Transverse colon (tissue), 4 donors: ENCODE data around the gene INTS4. TPM values are rescaled to one million over a fixed set of nuclear protein-coding genes. Genes with fewer than 3 reads are reported as not detected.
"Not testable (repeated sequence)": the region's sequence is repeated elsewhere in the genome, so short reads cannot be mapped to it uniquely, and the experiment has no call there.

Experiments
- DNase-seq: peaks from one replicate; pipeline ENCODE4 v3.0.0-alpha.2; 2019
- H3K27ac ChIP-seq, 4 donors: fragments of 200-600 bp; sonication (generic); 2 replicates each; pipeline ENCODE4 v1.5.1; 2016 to 2018; ENCODE audit warnings: inconsistent platforms in 4 of 4
- H3K27me3 ChIP-seq: fragments of 200-600 bp; sonication (generic); 2 replicates; pipeline ENCODE4 v1.5.1; 2017; ENCODE audit warnings: inconsistent platforms
- H3K36me3 ChIP-seq, 4 donors: fragments of 200-600 bp; sonication (generic); 2 replicates each; pipeline ENCODE4 v1.5.1; 2017 to 2019; ENCODE audit warnings: inconsistent platforms in 4 of 4
- H3K4me1 ChIP-seq, 4 donors: fragments of 200-600 bp; sonication (generic); 2 replicates each; pipeline ENCODE4 v1.5.1; 2017 to 2020; ENCODE audit warnings: inconsistent platforms in 4 of 4
- H3K4me3 ChIP-seq, 4 donors: fragments of 200-600 bp; sonication (generic); 1 replicate in 1 of 4; 2 replicates in 3 of 4; pipeline versions ENCODE4 v1.5.1 to v1.6.1; 2017 to 2019; ENCODE audit warnings: inconsistent platforms in 4 of 4
- H3K9me3 ChIP-seq, 2 donors: fragments of 200-600 bp; sonication (generic); 2 replicates each; pipeline ENCODE4 v1.5.1; 2017 to 2019; ENCODE audit warnings: inconsistent platforms in 2 of 2
- EP300 ChIP-seq: sonication (generic); formaldehyde crosslinking; IDR thresholded peaks from one replicate; pipeline ENCODE4 v1.6.1; 2017; ENCODE audit warnings: antibody characterized with exemption, low read depth
- POLR2A ChIP-seq: fragments of 450-650 bp; IDR thresholded peaks from one replicate; pipeline ENCODE4 v1.6.1; 2016; ENCODE audit warnings: antibody characterized with exemption, mild to moderate bottlenecking, moderate library complexity
- POLR2AphosphoS5 ChIP-seq, 3 donors: sonication (generic); formaldehyde crosslinking; IDR thresholded peaks; one replicate each; pipeline ENCODE4 v1.6.1; 2016; ENCODE audit warnings: antibody characterized with exemption in 3 of 3
- WGBS, 2 donors: methylation state at CpG; one replicate each; pipeline ENCODE4 v1.1.5; 2018; ENCODE audit warnings: low coverage in 1 of 2; 5-methylcytosine and 5-hydroxymethylcytosine counted together
- in situ Hi-C, 4 donors: fragments of 200-750 bp; cut with MboI; loops; one replicate each; pipeline versions ENCODE4 v1.15.0 to v1.15.1; 2017; ENCODE audit warnings: low sequenced_read_pairs in 3 of 4, low pct_ligation_motif_present in 1 of 4, low pct_unique_long_range_greater_than_20kb in 1 of 4
- intact Hi-C: fragments of 100-400 bp; cut with DNase I; formaldehyde crosslinking; loops from one replicate; pipeline ENCODE4 v1.15.1; 2023; ENCODE audit warnings: low total_unique reads
- total RNA-seq, 4 donors: library from RNA; depleted of rRNA; stranded (reverse); fragments of >200 nt; gene quantifications; one replicate each; pipeline ENCODE4 v1.1.0, GENCODE V29; 2016
- TF ChIP-seq, protein P1 (sequence below), 5 experiments: fragments of 200-600 bp in 3 of 5; fragments of 450-650 bp in 2 of 5; sonication (generic) in 3 of 5; IDR thresholded peaks; 1 replicate in 2 of 5; 2 replicates in 3 of 5; pipeline ENCODE4 v1.5.1; 2016 to 2017; ENCODE audit warnings: antibody characterized with exemption in 5 of 5, inconsistent platforms in 3 of 5, mild to moderate bottlenecking in 2 of 5, moderate library complexity in 1 of 5

The INTS4 gene
- total RNA-seq, 4 donors from 2014 or later, result 3.8 to 45.9 (median 31.5) TPM

DNA sequence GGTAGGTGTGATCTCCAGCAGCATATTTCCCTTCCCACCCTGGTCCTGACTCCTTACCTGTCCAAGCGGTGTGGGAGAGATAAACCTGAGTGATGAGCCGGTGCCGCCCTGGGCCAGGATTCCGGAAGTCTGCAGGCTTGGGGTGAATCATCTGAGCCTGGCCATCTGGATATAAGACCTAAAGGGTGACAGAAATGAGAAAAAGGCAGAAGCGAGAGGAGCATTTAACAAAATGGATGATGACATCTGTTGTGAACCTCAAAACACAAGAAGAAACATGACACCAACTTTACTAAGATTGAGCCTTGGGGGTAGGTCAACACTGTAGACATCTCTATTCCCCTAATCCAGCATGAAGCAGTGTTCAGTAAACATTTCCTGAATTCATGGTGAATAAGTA lies 110.7 kb downstream of the INTS4 start:
- TF ChIP-seq EP300, result no peak
- no peak for TF ChIP-seq POLR2A
- TF ChIP-seq, protein P1, sequence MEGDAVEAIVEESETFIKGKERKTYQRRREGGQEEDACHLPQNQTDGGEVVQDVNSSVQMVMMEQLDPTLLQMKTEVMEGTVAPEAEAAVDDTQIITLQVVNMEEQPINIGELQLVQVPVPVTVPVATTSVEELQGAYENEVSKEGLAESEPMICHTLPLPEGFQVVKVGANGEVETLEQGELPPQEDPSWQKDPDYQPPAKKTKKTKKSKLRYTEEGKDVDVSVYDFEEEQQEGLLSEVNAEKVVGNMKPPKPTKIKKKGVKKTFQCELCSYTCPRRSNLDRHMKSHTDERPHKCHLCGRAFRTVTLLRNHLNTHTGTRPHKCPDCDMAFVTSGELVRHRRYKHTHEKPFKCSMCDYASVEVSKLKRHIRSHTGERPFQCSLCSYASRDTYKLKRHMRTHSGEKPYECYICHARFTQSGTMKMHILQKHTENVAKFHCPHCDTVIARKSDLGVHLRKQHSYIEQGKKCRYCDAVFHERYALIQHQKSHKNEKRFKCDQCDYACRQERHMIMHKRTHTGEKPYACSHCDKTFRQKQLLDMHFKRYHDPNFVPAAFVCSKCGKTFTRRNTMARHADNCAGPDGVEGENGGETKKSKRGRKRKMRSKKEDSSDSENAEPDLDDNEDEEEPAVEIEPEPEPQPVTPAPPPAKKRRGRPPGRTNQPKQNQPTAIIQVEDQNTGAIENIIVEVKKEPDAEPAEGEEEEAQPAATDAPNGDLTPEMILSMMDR (IDR thresholded peaks at IDR 0.05), result no peak
- TF ChIP-seq POLR2AphosphoS5 (IDR thresholded peaks at IDR 0.05), result no peak
- intact Hi-C loops (no loop called here), in situ Hi-C loops (no loop called here)
- H3K9me3 ChIP-seq, result no peaks in the 10 kb centered on the region
- no peak for DNase-seq
- H3K4me3 ChIP-seq, result no peak overlapping the region
- H3K4me1 ChIP-seq, result no peaks in the 10 kb centered on the region
- 92 to 98% methylated on average over 5 of the region's 5 CpGs for WGBS, 2 donors
- H3K36me3 ChIP-seq, result peaks cover 0 to 25% (median 7%) of the 10 kb centered on the region in 4 donors
- no peak overlapping the region for H3K27ac ChIP-seq
- no peaks in the 10 kb centered on the region for H3K27me3 ChIP-seq

DNA sequence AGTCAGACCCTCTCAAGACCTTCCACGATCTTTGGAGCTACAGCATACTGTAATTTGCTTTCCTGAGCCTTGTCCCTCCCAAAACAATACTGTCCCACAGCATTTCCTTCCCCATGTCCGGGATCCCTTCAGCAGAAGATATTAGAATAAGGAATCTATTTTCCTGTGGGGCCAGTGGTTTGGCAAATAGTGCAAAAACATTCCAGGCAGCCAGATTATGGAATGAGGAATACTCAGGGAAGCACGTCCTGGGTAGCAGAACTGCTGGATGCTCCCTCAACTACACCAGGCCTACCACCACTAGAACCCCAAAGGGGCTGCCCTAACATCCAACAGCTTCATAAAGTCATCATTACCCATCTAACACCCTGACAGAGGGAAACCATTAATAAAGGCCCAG lies 112.1 kb downstream of the INTS4 start:
- in situ Hi-C loops (no loop called here), intact Hi-C loops (no loop called here)
- H3K9me3 ChIP-seq, result no peaks in the 10 kb centered on the region
- no peak overlapping the region for H3K4me3 ChIP-seq
- no peaks in the 10 kb centered on the region for H3K27me3 ChIP-seq
- peaks cover 0 to 25% (median 12%) of the 10 kb centered on the region in 4 donors for H3K36me3 ChIP-seq
- 89% methylated on average over 3 of the region's 3 CpGs; no CpG with 5 or more reads in 1 of the 2 donors for WGBS, 2 donors
- TF ChIP-seq EP300 (no peak), POLR2AphosphoS5 (IDR thresholded peaks at IDR 0.05) (no peak)
- TF ChIP-seq, protein P1 (IDR thresholded peaks at IDR 0.05), result no peak
- no peaks in the 10 kb centered on the region for H3K4me1 ChIP-seq
- DNase-seq, result no peak
- H3K27ac ChIP-seq, result no peak overlapping the region

DNA sequence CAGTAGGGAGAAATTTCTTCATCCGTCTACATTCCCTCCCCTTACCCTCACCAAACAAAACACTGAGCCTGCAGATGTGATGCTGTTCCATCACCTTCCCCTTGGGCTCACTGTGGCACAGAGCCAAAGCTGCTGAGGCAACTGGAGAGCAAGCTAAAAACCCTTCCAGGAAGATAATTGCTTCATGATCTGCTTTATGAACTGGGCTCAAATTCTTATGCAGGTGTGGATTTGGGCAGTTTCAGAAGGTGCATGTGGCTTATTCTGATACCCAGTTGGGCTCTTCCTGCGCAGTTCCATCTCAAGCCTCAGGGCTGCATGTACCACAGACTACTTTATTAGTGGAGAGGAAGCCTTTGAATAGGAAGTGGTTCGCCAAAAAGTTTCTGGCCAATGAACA lies 115.2 kb downstream of the INTS4 start:
- H3K9me3 ChIP-seq, result no peaks in the 10 kb centered on the region
- peaks cover 0 to 25% (median 7%) of the 10 kb centered on the region in 4 donors for H3K36me3 ChIP-seq
- no peak for DNase-seq
- in situ Hi-C loops (no loop called here), intact Hi-C loops (no loop called here)
- H3K27me3 ChIP-seq, result no peaks in the 10 kb centered on the region
- 77 to 89% methylated on average over 1 to 3 of the region's 3 CpGs for WGBS, 2 donors
- no peaks in the 10 kb centered on the region for H3K4me1 ChIP-seq
- TF ChIP-seq POLR2A (no peak), POLR2AphosphoS5 (IDR thresholded peaks at IDR 0.05) (no peak), EP300 (no peak)
- TF ChIP-seq, protein P1 (IDR thresholded peaks at IDR 0.05), result no peak
- no peak overlapping the region for H3K4me3 ChIP-seq
- no peak overlapping the region for H3K27ac ChIP-seq

DNA sequence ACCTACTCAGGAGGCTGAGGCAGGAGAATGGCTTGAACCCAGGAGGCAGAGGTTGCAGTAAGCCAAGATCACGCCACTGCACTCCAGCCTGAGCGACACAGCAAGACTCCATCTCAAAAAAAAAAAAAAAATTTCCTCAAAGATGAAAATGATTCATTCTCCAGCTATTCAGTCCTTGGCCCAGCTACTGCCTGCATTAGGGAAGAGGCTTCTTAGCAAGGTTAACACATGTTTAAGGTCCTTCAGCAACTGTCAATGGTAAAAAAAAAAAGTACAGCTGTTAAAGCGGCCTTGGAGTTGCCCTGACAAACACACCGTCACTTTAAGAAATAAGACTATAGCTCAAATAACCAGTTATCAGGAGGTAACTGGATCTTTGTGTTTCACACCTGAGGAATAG lies 116.2 kb downstream of the INTS4 start:
- DNase-seq, H3K4me3 ChIP-seq, H3K4me1 ChIP-seq, H3K27ac ChIP-seq, in situ Hi-C loops, H3K27me3 ChIP-seq, H3K9me3 ChIP-seq, intact Hi-C loops: not testable (repeated sequence)
- WGBS, 2 donors, result 70 to 79% methylated on average over 3 to 4 of the region's 4 CpGs
- peaks cover 0 to 26% (median 6%) of the 10 kb centered on the region in 4 donors for H3K36me3 ChIP-seq

DNA sequence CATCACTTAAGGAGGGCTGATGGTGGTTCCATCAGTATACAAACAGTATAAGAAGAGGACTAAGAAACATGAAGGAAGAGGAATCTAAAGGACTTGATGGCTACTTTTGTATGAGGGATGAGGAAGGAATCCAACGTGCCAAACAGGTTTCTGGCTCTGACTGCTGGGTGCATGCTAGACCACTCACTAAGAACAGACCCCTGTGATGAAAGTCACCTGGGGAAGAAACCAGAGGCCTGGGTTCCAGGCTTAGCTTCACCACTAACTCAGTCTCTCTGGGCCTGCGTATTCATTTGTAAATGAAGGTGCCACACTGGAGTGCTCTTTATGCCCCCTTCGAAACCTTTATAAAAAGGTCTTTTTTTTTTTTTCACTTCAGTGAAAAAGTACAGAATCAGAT lies 118.4 kb downstream of the INTS4 start:
- Histone ChIP-seq H3K4me3 (no peak overlapping the region), H3K27me3 (no peaks in the 10 kb centered on the region), H3K4me1 (no peaks in the 10 kb centered on the region), H3K27ac (no peak overlapping the region), H3K9me3 (no peaks in the 10 kb centered on the region), H3K36me3 (peaks cover 0 to 39% (median 9%) of the 10 kb centered on the region in 4 donors)
- intact Hi-C loops (no loop called here), in situ Hi-C loops (no loop called here)
- 84 to 100% methylated on average over 2 to 3 of the region's 3 CpGs for WGBS, 2 donors
- TF ChIP-seq POLR2AphosphoS5 (IDR thresholded peaks at IDR 0.05) (no peak), POLR2A (no peak), EP300 (no peak)
- TF ChIP-seq, protein P1 (IDR thresholded peaks at IDR 0.05), result no peak
- DNase-seq, result no peak
